Testis (tissue), 3 donors: ENCODE results near the gene TLX1. TPM values are rescaled to one million over a fixed set of nuclear protein-coding genes. Genes with fewer than 3 reads are reported as not detected.

ENCODE experiments used
- DNase-seq: peaks from one replicate; pipeline ENCODE4 v3.0.0-alpha.2; 2019
- H3K27ac ChIP-seq, 2 donors: fragments of 200-600 bp; sonication (generic); one replicate each; pipeline ENCODE4 v1.5.1; 2019
- H3K27me3 ChIP-seq: fragments of 200-600 bp; sonication (generic); one replicate; pipeline ENCODE4 v1.5.1; 2019
- H3K36me3 ChIP-seq: fragments of 200-600 bp; sonication (generic); one replicate; pipeline ENCODE4 v1.5.1; 2017; ENCODE audit warnings: low read depth; ENCODE audit errors: missing control alignments
- H3K4me1 ChIP-seq: fragments of 200-600 bp; sonication (generic); one replicate; pipeline ENCODE4 v1.5.1; 2019
- H3K4me3 ChIP-seq, 2 donors: fragments of 200-600 bp; sonication (generic); one replicate each; pipeline ENCODE4 v1.5.1; 2017 to 2019
- H3K9me3 ChIP-seq: fragments of 200-600 bp; sonication (generic); one replicate; pipeline ENCODE4 v1.5.1; 2017
- POLR2A ChIP-seq: fragments of 450-650 bp; IDR thresholded peaks from one replicate; pipeline ENCODE4 v1.6.1; 2017; ENCODE audit warnings: antibody characterized with exemption, mild to moderate bottlenecking, moderate library complexity
- WGBS, 2 donors: methylation state at CpG; one replicate each; pipeline ENCODE4 v1.1.5; 2018; 5-methylcytosine and 5-hydroxymethylcytosine counted together
- intact Hi-C: fragments of 100-400 bp; cut with DNase I; formaldehyde crosslinking; loops from one replicate; pipeline ENCODE4 v1.15.1; 2023; ENCODE audit warnings: low total_unique reads
- polyA plus RNA-seq: library from polyadenylated mRNA; stranded (reverse); fragments of 350-450 nt; fragmentation: Illumina TruSeq; extraction: RNeasy Lipid Tissue Mini Kit (QIAGEN cat#74804); gene quantifications from one replicate; pipeline ENCODE4 v1.2.3, GENCODE V29; 2014; ENCODE audit warnings: low read depth, low replicate concordance; ENCODE audit not compliant: insufficient read depth
- total RNA-seq, 2 donors: library from RNA; depleted of rRNA; stranded (reverse); fragments of >200 nt; gene quantifications; one replicate each; pipeline ENCODE4 v1.2.3, GENCODE V29; 2016
- TF ChIP-seq, protein P1 (sequence below), 3 experiments: fragments of 450-650 bp in 2 of 3; fragments of 200-600 bp in 1 of 3; sonication (generic) in 1 of 3; IDR thresholded peaks; one replicate each; pipeline ENCODE4 v1.5.1; 2016 to 2019; ENCODE audit warnings: antibody characterized with exemption in 3 of 3, mild to moderate bottlenecking in 2 of 3, moderate library complexity in 1 of 3

TLX1 gene
- total and polyA plus RNA-seq, 3 donors from 2014 or later, result 0.44 to 1.7 (median 0.99) TPM

DNA sequence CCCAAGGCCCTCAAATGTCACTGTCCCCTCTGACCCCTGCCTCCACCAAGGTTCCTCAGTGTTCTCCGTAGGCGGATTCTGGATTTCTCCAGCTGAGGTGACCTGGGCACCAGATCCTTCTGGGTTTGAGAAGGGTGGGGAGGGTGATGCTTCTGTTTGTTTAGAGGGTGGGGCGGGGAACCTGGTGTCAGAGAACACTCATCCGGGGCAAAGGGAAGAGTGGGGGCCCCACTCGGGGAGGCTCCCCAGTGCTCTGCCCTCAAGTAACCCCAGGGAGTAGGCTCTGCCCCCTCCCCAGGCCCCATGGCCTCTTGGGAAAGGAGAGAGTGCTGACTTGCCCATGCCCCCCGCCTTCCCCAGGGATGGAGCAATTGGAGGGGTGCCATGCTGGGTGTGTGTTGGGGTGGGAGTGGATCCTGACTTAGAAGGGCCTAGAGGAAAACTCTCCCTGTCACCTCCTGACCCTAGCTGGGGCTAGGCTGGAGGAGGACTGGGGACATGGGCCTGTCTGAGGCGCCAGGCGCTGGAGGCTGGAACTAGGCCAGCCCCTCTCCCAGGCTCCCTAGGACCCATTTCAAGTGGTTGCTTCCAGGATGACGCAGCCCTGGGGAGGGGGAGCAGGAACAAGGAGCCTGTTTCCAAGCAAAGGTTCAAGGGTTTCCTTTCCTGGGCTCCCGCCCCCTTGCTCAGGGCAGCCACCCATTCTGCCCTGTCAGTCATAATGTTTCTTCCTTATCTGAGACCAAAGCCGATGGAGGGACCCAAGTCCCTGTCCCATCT lies 41.4 kb upstream of the TLX1 start:
- H3K4me3 ChIP-seq, result no peak overlapping the region
- TF ChIP-seq, protein P1, sequence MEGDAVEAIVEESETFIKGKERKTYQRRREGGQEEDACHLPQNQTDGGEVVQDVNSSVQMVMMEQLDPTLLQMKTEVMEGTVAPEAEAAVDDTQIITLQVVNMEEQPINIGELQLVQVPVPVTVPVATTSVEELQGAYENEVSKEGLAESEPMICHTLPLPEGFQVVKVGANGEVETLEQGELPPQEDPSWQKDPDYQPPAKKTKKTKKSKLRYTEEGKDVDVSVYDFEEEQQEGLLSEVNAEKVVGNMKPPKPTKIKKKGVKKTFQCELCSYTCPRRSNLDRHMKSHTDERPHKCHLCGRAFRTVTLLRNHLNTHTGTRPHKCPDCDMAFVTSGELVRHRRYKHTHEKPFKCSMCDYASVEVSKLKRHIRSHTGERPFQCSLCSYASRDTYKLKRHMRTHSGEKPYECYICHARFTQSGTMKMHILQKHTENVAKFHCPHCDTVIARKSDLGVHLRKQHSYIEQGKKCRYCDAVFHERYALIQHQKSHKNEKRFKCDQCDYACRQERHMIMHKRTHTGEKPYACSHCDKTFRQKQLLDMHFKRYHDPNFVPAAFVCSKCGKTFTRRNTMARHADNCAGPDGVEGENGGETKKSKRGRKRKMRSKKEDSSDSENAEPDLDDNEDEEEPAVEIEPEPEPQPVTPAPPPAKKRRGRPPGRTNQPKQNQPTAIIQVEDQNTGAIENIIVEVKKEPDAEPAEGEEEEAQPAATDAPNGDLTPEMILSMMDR (IDR thresholded peaks at IDR 0.05), result no peak
- DNase-seq, result no peak
- no peaks in the 10 kb centered on the region for H3K36me3 ChIP-seq
- no peaks in the 10 kb centered on the region for H3K4me1 ChIP-seq
- no peaks in the 10 kb centered on the region for H3K9me3 ChIP-seq
- H3K27ac ChIP-seq, result no peak overlapping the region
- 82 to 86% methylated on average over 7 to 11 of the region's 11 CpGs for WGBS, 2 donors
- H3K27me3 ChIP-seq, result no peaks in the 10 kb centered on the region
- intact Hi-C loops, result no loop called here

DNA sequence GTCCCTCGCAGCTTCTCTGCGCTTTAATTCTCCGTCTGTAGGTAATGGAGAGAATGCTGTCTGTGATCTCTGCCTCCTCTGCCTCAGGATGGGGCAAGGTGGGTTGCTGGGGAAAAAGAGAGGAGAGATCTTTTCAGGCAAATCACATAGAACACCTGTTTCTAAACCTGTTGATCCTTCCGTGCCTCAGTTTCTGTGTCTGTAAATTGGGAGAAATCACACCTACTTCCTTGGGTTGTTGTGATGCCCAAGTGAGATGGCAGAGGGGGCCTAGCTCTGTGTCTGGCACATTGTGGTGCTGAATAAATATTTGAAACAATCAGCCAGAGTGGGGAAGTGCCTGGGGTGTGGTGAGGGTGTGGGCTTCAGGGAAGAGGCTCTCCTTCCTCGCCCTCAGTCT lies 40.5 kb upstream of the TLX1 start:
- WGBS, 2 donors, result 84 to 92% methylated on average over 5 of the region's 5 CpGs
- no peak for TF ChIP-seq POLR2A
- TF ChIP-seq, protein P1 (IDR thresholded peaks at IDR 0.05), result no peak
- H3K27me3 ChIP-seq, result no peaks in the 10 kb centered on the region
- H3K9me3 ChIP-seq, result no peaks in the 10 kb centered on the region
- H3K36me3 ChIP-seq, result no peaks in the 10 kb centered on the region
- no peak for DNase-seq
- H3K4me3 ChIP-seq, result no peak overlapping the region
- H3K27ac ChIP-seq, result no peak overlapping the region
- intact Hi-C loops, result no loop called here
- H3K4me1 ChIP-seq, result no peaks in the 10 kb centered on the region

DNA sequence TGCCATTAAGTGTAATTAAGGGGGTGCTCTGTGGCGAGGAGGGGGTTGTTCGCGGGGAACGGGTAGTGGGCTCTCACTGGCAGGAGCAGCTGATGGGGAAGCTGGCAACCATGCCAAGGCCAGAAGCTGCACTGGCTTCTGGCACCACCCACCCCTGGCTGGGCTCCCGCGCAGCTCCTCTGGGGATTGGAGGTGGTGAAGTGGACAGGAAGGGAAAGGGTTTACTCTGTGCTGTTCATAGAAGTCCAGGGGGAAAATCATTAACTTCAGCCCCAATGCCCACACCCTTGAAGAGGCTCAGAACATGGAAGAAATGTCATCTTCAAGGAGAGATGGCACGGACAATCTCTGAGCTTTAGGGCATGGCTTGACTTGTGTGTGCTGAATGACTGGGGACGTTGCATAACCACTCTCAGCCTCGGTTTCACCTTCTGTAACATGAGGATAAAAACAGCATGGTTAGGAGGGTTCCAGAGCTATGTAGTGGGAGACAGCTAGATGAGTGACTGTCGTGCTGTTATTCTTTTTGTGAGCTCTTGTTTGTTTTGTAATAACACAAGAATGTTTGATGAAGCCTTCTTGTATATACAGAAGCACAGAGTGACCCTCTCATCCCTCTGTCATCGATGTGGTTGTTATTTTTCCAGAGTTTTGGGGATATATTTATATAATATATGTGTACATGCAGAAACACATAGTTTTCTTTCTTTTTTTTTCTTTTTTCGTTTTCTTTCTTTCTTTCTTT lies 39.4 kb upstream of the TLX1 start:
- no peak for TF ChIP-seq POLR2A
- TF ChIP-seq, protein P1 (IDR thresholded peaks at IDR 0.05), result no peak
- 75 to 79% methylated on average over 12 of the region's 12 CpGs for WGBS, 2 donors

DNA sequence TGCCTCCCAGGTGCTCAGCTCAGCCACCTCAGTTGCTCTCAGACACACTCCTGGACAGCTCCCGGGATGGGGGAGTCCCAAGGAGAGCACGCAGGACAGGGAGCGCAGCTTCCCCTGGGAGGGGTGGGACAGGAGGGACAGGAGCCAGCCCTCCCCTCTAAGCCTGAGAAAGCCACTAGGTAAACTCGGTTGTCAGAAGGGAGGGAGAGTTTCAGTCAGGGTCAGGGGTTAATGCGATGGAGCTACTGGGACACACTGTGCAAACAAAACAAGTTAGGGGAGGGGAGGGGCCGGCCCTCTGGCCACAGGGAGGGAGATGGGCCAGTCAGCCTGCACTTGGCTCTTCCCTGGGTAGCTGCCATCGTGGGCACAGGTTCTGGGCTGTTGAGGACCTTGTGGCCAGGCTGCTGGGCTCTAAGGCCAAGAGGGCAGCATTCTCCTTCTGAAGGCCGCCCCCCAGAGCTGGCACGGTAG lies 38.2 kb upstream of the TLX1 start:
- Histone ChIP-seq H3K4me1 (no peaks in the 10 kb centered on the region), H3K9me3 (no peaks in the 10 kb centered on the region), H3K27me3 (no peaks in the 10 kb centered on the region), H3K36me3 (no peaks in the 10 kb centered on the region), H3K27ac (no peak overlapping the region), H3K4me3 (no peak overlapping the region)
- TF ChIP-seq, protein P1 (IDR thresholded peaks at IDR 0.05), result no peak
- no peak for TF ChIP-seq POLR2A
- DNase-seq, result no peak
- WGBS, 2 donors, result 62 to 76% methylated on average over 3 to 9 of the region's 9 CpGs
- intact Hi-C loops, result no loop called here

More for the DNA sequence above, 39.4 kb upstream of the TLX1 start:
- Histone ChIP-seq H3K4me3 (no peak overlapping the region), H3K27me3 (no peaks in the 10 kb centered on the region), H3K27ac (no peak overlapping the region), H3K9me3 (no peaks in the 10 kb centered on the region), H3K4me1 (no peaks in the 10 kb centered on the region), H3K36me3 (no peaks in the 10 kb centered on the region)
- DNase-seq, result no peak
- intact Hi-C loops, result no loop called here
